SK-N-SH (cell line): ENCODE results near the gene TAF6. TPM values are rescaled to one million over a fixed set of nuclear protein-coding genes. Genes with fewer than 3 reads are reported as not detected.
A peak's percentile ranks its signal among the peaks of the same experiment; 100 is the strongest.

Source experiments
- CTCF ChIA-PET: fragments of 300-600, 350-600 bp; formaldehyde crosslinking; extraction: SDS; loops from one replicate; lab custom pipeline; 2021; lab: Yijun Ruan, JAX
- POLR2A ChIA-PET: fragments of 350-600 bp; sonication (Branson Sonifier 250); formaldehyde crosslinking; extraction: SDS; loops from one replicate; lab custom pipeline; 2020; ENCODE audit warnings: antibody characterized with exemption, inconsistent platforms; lab: Yijun Ruan, JAX
- DNase-seq: peaks from one replicate; pipeline ENCODE4 v3.0.0; 2012
- H2AFZ ChIP-seq: fragments of 200-600 bp; sonication (generic); 2 replicates; pipeline ENCODE4 v1.8.1; 2016; ENCODE audit warnings: antibody characterized with exemption, mild to moderate bottlenecking, low read depth
- H3F3A ChIP-seq: fragments of 200-600 bp; sonication (generic); replicated peaks from 2 replicates; pipeline ENCODE3; 2016; ENCODE audit warnings: antibody characterized with exemption, mild to moderate bottlenecking; ENCODE audit not compliant: insufficient read depth
- H3K27ac ChIP-seq, 2 experiments: fragments of 200-500 bp in 1 of 2; fragments of 200-600 bp in 1 of 2; sonication (Bioruptor generic) in 1 of 2; sonication (generic), shearing (Covaris generic) in 1 of 2; 2 replicates each; pipeline versions ENCODE4 v1.5.1 to v1.6.1; 2014 to 2016; ENCODE audit warnings: low read depth in 2 of 2, inconsistent platforms in 1 of 2, low read length in 1 of 2, mild to moderate bottlenecking in 1 of 2, mixed read lengths in 1 of 2
- H3K27me3 ChIP-seq: fragments of 200-600 bp; sonication (generic), shearing (Covaris generic); 2 replicates; pipeline ENCODE4 v1.6.1; 2016; ENCODE audit warnings: mixed run types; ENCODE audit not compliant: insufficient read depth
- H3K36me3 ChIP-seq, 2 experiments: fragments of 200-500 bp in 1 of 2; fragments of 200-600 bp in 1 of 2; sonication (Bioruptor generic) in 1 of 2; sonication (generic) in 1 of 2; replicated peaks in 1 of 2; 2 replicates each; pipeline versions ENCODE3 to v1.5.1; 2014 to 2016; ENCODE audit warnings: low read length in 1 of 2, mild to moderate bottlenecking in 1 of 2; ENCODE audit not compliant: insufficient read depth in 2 of 2, control insufficient read depth in 1 of 2
- H3K4me1 ChIP-seq, 2 experiments: fragments of 200-500 bp in 1 of 2; fragments of 200-600 bp in 1 of 2; sonication (Bioruptor generic) in 1 of 2; sonication (generic), shearing (Covaris generic) in 1 of 2; 2 replicates each; pipeline versions ENCODE4 v1.5.1 to v1.6.1; 2014 to 2016; ENCODE audit warnings: low read depth in 1 of 2, low read length in 1 of 2, mixed run types in 1 of 2; ENCODE audit not compliant: insufficient read depth in 2 of 2, control insufficient read depth in 1 of 2
- H3K4me2 ChIP-seq: fragments of 200-600 bp; sonication (generic), shearing (Covaris generic); 2 replicates; pipeline ENCODE4 v1.6.1; 2017; ENCODE audit warnings: mixed run types
- H3K4me3 ChIP-seq, 2 experiments: fragments of 200-500 bp in 1 of 2; fragments of 200-600 bp in 1 of 2; sonication (Bioruptor generic) in 1 of 2; sonication (generic), shearing (Covaris generic) in 1 of 2; 2 replicates each; pipeline versions ENCODE4 v1.5.1 to v1.8.1; 2014 to 2016; ENCODE audit warnings: low read depth in 2 of 2, inconsistent platforms in 1 of 2, low read length in 1 of 2, mild to moderate bottlenecking in 1 of 2, mixed read lengths in 1 of 2, moderate library complexity in 1 of 2
- H3K79me2 ChIP-seq: fragments of 200-600 bp; sonication (generic); 2 replicates; pipeline ENCODE4 v1.8.1; 2017; ENCODE audit warnings: mild to moderate bottlenecking; ENCODE audit not compliant: insufficient read depth
- H3K9ac ChIP-seq: fragments of 200-600 bp; sonication (generic); 2 replicates; pipeline ENCODE4 v1.6.1; 2017; ENCODE audit warnings: mixed run types
- H3K9me2 ChIP-seq: fragments of 200-600 bp; sonication (generic); 2 replicates; pipeline ENCODE4 v1.6.1; 2017; ENCODE audit warnings: mixed run types
- H3K9me3 ChIP-seq: fragments of 200-600 bp; sonication (generic); 2 replicates; pipeline ENCODE4 v1.6.1; 2017; ENCODE audit warnings: mixed run types, mild to moderate bottlenecking, moderate library complexity
- H4K20me1 ChIP-seq: fragments of 200-600 bp; sonication (generic); 2 replicates; pipeline ENCODE4 v1.6.1; 2017; ENCODE audit warnings: mild to moderate bottlenecking, mixed run types; ENCODE audit not compliant: insufficient read depth
- CHD2 ChIP-seq: fragments of 150-350 bp; IDR thresholded peaks from 2 replicates; pipeline ENCODE4 v1.6.1; 2018; ENCODE audit warnings: low read length; ENCODE audit not compliant: partially characterized antibody
- ELF1 ChIP-seq: IDR thresholded peaks from 2 replicates; pipeline ENCODE4 v1.4.0; 2012
- FOSL2 ChIP-seq: IDR thresholded peaks from 2 replicates; pipeline ENCODE4 v1.4.0; 2012; ENCODE audit warnings: low read depth, mild to moderate bottlenecking, moderate library complexity, borderline replicate concordance
- FOXJ3 ChIP-seq: sonication (generic); formaldehyde crosslinking; IDR thresholded peaks from 2 replicates; pipeline ENCODE4 v1.5.1; 2020; ENCODE audit warnings: mild to moderate bottlenecking, missing genetic modification reagents
- GABPA ChIP-seq: IDR thresholded peaks from 2 replicates; pipeline ENCODE4 v1.4.0; 2012; ENCODE audit warnings: low read depth, mild to moderate bottlenecking
- GATA2 ChIP-seq: sonication (generic); formaldehyde crosslinking; IDR thresholded peaks from 2 replicates; pipeline ENCODE4 v1.5.0; 2020; ENCODE audit warnings: mild to moderate bottlenecking, missing genetic modification reagents
- IRF3 ChIP-seq: fragments of 150-350 bp; IDR thresholded peaks from 2 replicates; pipeline ENCODE4 v1.6.1; 2016; ENCODE audit warnings: mild to moderate bottlenecking, low read depth, low read length
- JUND ChIP-seq: IDR thresholded peaks from 2 replicates; pipeline ENCODE4 v1.4.0; 2012
- MEF2A ChIP-seq: IDR thresholded peaks from 2 replicates; pipeline ENCODE4 v1.4.0; 2012; ENCODE audit warnings: low read depth, borderline replicate concordance
- NFIC ChIP-seq: IDR thresholded peaks from 2 replicates; pipeline ENCODE4 v1.4.0; 2012; ENCODE audit warnings: borderline replicate concordance
- PBX3 ChIP-seq: IDR thresholded peaks from 2 replicates; pipeline ENCODE4; 2012
- POLR2AphosphoS5 ChIP-seq: IDR thresholded peaks from 2 replicates; pipeline ENCODE4 v1.6.1; 2012; ENCODE audit warnings: low read depth, low read length
- RCOR1 ChIP-seq: fragments of 150-350 bp; IDR thresholded peaks from 2 replicates; pipeline ENCODE4 v1.6.1; 2017; ENCODE audit warnings: antibody characterized with exemption, low read length
- RFX5 ChIP-seq: IDR thresholded peaks from 2 replicates; pipeline ENCODE4 v1.6.1; 2012; ENCODE audit warnings: mild to moderate bottlenecking, improper control_type of control experiment, low read length
- RXRA ChIP-seq: IDR thresholded peaks from 2 replicates; pipeline ENCODE4 v1.4.0; 2012; ENCODE audit warnings: low read depth, mild to moderate bottlenecking, borderline replicate concordance
- SIN3A ChIP-seq: IDR thresholded peaks from 2 replicates; pipeline ENCODE4 v1.6.1; 2012; ENCODE audit warnings: low read depth, mild to moderate bottlenecking, low read length, moderate library complexity, borderline replicate concordance
- SMC3 ChIP-seq: IDR thresholded peaks from 2 replicates; pipeline ENCODE4 v1.6.1; 2012; ENCODE audit warnings: low read depth, low read length, improper control_type of control experiment
- TCF12 ChIP-seq: IDR thresholded peaks from 2 replicates; pipeline ENCODE4 v1.4.0; 2012
- WGBS: methylation state at CpG from one replicate; pipeline ENCODE4 v1.1.6; 2017; ENCODE audit warnings: low lambda C conversion rate; 5-methylcytosine and 5-hydroxymethylcytosine counted together
- polyA plus RNA-seq, 3 experiments: library from polyadenylated mRNA; depleted of rRNA; stranded (reverse); fragments of >200 nt; gene quantifications; 2 replicates each; pipeline ENCODE4 v1.2.3, GENCODE V29; 2012
- TF ChIP-seq, protein P1 (sequence below): IDR thresholded peaks from 2 replicates; pipeline ENCODE4 v1.4.0; 2012; ENCODE audit warnings: low read depth, borderline replicate concordance
- TF ChIP-seq, protein P2 (sequence below): IDR thresholded peaks from 2 replicates; pipeline ENCODE4 v1.4.0; 2012; ENCODE audit warnings: low read depth, borderline replicate concordance
- TF ChIP-seq, protein P3 (sequence below): fragments of 200-600 bp; sonication (generic); IDR thresholded peaks from 2 replicates; pipeline ENCODE4 v1.6.1; 2017; ENCODE audit warnings: antibody characterized with exemption, mild to moderate bottlenecking, moderate library complexity
- TF ChIP-seq, protein P4 (sequence below): IDR thresholded peaks from 2 replicates; pipeline ENCODE4 v1.6.1; 2012; ENCODE audit warnings: mild to moderate bottlenecking, low read depth, low read length, moderate library complexity

The TAF6 gene
- polyA plus RNA-seq, 1 of the 3 experiments (the other 2 are of a cell fraction) = 70.5 TPM

- H3K27me3 ChIP-seq = no peaks in the 10 kb centered on the region
- POLR2A ChIA-PET = interaction anchor here (7.5 kb wide), 1 partner anchor 14 kb away, joined by 98 read pairs; the partner anchor contains the start of genes AP4M1 and MCM7
- peak overlapping the region; percentile 84 to 98; a peak in 3 of 4 replicates for H3K27ac ChIP-seq
- H3K9me2 ChIP-seq = no peaks in the 10 kb centered on the region
- peak overlapping the region; percentile 7; the same call in 1 of the 2 replicates for H2AFZ ChIP-seq
- H3K36me3 ChIP-seq = peaks cover 18 to 20% of the 10 kb centered on the region in 2 experiments
- H3F3A ChIP-seq = peaks cover 56% of the 10 kb centered on the region
- DNase-seq = peak; percentile 50
- H4K20me1 ChIP-seq = no peaks in the 10 kb centered on the region
- peak overlapping the region in 1 of 2 experiments; percentile 15; a peak in 1 of 4 replicates for H3K4me3 ChIP-seq
- 59% methylated on average over 10 of the region's 10 CpGs for WGBS
- peak overlapping the region; percentile 62 for H3K9ac ChIP-seq
- H3K9me3 ChIP-seq = no peaks in the 10 kb centered on the region
- peaks cover 13 to 33% of the 10 kb centered on the region in 2 experiments; a peak in 3 of 4 replicates for H3K4me1 ChIP-seq
- peaks cover 41% of the 10 kb centered on the region for H3K79me2 ChIP-seq
- H3K4me2 ChIP-seq = peak overlapping the region; percentile 93
- CTCF ChIA-PET = interaction anchor here (1.5 to 8.5 kb wide), 2 partner anchors 44 to 94 kb away, joined by 5 to 59 read pairs; no protein-coding TSS in a partner anchor
- TF ChIP-seq IRF3 = no peak
- TF ChIP-seq, protein P1, sequence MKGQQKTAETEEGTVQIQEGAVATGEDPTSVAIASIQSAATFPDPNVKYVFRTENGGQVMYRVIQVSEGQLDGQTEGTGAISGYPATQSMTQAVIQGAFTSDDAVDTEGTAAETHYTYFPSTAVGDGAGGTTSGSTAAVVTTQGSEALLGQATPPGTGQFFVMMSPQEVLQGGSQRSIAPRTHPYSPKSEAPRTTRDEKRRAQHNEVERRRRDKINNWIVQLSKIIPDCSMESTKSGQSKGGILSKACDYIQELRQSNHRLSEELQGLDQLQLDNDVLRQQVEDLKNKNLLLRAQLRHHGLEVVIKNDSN = 0 out of 2 replicates have a peak, but pooled peaks have one; percentile 25
- TF ChIP-seq, protein P2, sequence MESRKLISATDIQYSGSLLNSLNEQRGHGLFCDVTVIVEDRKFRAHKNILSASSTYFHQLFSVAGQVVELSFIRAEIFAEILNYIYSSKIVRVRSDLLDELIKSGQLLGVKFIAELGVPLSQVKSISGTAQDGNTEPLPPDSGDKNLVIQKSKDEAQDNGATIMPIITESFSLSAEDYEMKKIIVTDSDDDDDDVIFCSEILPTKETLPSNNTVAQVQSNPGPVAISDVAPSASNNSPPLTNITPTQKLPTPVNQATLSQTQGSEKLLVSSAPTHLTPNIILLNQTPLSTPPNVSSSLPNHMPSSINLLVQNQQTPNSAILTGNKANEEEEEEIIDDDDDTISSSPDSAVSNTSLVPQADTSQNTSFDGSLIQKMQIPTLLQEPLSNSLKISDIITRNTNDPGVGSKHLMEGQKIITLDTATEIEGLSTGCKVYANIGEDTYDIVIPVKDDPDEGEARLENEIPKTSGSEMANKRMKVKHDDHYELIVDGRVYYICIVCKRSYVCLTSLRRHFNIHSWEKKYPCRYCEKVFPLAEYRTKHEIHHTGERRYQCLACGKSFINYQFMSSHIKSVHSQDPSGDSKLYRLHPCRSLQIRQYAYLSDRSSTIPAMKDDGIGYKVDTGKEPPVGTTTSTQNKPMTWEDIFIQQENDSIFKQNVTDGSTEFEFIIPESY = peak; percentile 85
- TF ChIP-seq, protein P3, sequence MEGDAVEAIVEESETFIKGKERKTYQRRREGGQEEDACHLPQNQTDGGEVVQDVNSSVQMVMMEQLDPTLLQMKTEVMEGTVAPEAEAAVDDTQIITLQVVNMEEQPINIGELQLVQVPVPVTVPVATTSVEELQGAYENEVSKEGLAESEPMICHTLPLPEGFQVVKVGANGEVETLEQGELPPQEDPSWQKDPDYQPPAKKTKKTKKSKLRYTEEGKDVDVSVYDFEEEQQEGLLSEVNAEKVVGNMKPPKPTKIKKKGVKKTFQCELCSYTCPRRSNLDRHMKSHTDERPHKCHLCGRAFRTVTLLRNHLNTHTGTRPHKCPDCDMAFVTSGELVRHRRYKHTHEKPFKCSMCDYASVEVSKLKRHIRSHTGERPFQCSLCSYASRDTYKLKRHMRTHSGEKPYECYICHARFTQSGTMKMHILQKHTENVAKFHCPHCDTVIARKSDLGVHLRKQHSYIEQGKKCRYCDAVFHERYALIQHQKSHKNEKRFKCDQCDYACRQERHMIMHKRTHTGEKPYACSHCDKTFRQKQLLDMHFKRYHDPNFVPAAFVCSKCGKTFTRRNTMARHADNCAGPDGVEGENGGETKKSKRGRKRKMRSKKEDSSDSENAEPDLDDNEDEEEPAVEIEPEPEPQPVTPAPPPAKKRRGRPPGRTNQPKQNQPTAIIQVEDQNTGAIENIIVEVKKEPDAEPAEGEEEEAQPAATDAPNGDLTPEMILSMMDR = 0 out of 2 replicates have a peak, but pooled peaks have one; percentile 1
- TF ChIP-seq MEF2A = no peak; the same call in 1 of the 2 replicates
- peak; percentile 94 for TF ChIP-seq FOSL2
- no peak for TF ChIP-seq GATA2
- peak; percentile 96 for TF ChIP-seq POLR2AphosphoS5
- peak; percentile 63; the same call in 1 of the 2 replicates for TF ChIP-seq ELF1
- TF ChIP-seq GABPA = peak; percentile 69
- peak; percentile 76; the same call in 1 of the 2 replicates for TF ChIP-seq RXRA
- peak; percentile 100 for TF ChIP-seq TCF12
- peak; percentile 92; the same call in 1 of the 2 replicates for TF ChIP-seq SIN3A
- TF ChIP-seq FOXJ3 (CRISPR knock-in tag) = no peak
- peak; percentile 70 for TF ChIP-seq RCOR1
- TF ChIP-seq SMC3 = no peak
- TF ChIP-seq PBX3 = peak; percentile 96
- TF ChIP-seq, protein P4, sequence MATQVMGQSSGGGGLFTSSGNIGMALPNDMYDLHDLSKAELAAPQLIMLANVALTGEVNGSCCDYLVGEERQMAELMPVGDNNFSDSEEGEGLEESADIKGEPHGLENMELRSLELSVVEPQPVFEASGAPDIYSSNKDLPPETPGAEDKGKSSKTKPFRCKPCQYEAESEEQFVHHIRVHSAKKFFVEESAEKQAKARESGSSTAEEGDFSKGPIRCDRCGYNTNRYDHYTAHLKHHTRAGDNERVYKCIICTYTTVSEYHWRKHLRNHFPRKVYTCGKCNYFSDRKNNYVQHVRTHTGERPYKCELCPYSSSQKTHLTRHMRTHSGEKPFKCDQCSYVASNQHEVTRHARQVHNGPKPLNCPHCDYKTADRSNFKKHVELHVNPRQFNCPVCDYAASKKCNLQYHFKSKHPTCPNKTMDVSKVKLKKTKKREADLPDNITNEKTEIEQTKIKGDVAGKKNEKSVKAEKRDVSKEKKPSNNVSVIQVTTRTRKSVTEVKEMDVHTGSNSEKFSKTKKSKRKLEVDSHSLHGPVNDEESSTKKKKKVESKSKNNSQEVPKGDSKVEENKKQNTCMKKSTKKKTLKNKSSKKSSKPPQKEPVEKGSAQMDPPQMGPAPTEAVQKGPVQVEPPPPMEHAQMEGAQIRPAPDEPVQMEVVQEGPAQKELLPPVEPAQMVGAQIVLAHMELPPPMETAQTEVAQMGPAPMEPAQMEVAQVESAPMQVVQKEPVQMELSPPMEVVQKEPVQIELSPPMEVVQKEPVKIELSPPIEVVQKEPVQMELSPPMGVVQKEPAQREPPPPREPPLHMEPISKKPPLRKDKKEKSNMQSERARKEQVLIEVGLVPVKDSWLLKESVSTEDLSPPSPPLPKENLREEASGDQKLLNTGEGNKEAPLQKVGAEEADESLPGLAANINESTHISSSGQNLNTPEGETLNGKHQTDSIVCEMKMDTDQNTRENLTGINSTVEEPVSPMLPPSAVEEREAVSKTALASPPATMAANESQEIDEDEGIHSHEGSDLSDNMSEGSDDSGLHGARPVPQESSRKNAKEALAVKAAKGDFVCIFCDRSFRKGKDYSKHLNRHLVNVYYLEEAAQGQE = peak; percentile 56
- peak; percentile 97 for TF ChIP-seq JUND
- TF ChIP-seq RFX5 = no peak
- TF ChIP-seq NFIC = peak; percentile 93
- peak; percentile 42 for TF ChIP-seq CHD2
Observed at GRCh38 chr7:100087055-100087750, 32.0 kb downstream of the TAF6 start.
